Activated gamma-delta T cell treated with Interleukin-2 at 50 U/mL for 16 hours (primary cell): ENCODE data around the gene ATP6V1G3.
"Not testable (repeated sequence)": the region's sequence is repeated elsewhere in the genome, so short reads cannot be mapped to it uniquely, and the experiment has no call there.

Source experiments
- DNase-seq: peaks from one replicate; pipeline ENCODE4 v3.0.0-alpha.2; 2020

ATP6V1G3 gene

DNA sequence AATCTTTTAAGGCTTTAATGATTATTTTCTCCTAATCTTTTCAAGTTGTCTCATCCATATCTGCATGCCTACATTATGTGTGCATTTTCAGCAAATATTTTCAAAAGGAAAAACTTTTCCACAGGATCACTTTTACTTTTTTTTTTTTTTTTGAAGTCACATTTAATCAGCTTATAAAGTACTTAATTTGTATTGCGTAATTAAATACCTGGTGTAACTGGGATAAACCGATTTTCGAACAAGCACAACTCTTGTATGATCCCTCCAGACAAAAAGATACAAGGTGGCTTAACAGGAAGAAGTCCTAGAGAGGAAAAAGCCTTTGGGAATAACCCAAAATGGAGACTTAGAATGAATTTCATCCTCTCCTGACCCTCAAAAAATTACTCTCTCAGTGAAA, 1.3 kb upstream of the ATP6V1G3 start:
- no peak for DNase-seq

DNA sequence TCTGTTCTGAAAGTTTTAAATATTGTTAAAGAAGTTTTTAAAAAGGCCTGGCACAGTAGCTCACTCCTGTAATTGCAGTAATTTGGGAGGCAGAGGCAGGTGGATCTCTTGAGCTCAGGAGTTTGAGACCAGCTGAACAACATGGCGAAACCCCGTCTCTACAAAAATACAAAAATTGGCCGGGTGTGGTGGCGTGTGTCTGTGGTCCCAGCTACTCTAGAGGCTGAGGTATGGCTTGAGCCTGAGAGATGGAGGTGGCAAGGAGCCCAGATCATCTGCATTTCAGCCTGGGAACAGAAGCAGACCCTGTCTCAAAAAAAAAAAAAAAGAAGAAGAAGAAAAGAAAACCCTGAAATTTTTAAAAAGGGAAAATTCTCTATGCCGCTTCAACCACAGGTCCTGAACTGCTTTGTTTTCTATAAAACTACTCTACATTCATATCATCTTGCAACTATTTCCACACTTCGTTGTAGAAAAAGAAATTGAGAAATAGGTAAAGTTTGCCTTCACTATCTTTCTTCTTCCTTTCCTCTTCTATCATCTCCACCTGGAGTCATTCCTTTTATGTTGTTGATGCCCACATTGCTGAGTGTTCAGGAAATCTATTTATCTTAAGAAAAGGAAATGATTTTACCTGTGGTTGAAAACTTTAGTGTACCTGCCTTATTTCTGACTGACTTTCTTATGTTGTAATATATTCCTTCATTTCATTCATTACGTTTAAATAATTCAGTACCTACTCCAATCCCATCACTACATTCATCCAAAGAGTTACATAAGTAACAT, 1.7 kb downstream of the ATP6V1G3 start:
- DNase-seq: no peak

DNA sequence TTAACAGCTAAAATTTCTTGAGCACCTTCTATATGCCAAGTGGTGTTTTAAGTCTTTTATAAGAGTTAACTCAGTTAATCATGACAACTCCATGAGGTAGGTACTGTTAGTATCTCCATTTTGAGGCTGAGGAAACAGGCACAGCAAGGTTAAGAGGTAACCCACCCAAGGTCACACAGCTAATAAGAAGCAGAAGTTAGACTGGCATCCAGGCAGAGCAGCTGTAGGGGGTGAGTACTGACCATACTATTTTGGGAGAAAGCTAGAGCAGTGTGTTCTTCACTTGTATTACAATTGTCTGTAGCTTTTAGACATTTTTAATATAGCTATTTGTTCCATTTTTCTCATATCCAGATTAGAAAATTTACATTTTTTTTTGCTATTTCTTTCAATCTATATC, 4.8 kb downstream of the ATP6V1G3 start:
- no peak for DNase-seq

DNA sequence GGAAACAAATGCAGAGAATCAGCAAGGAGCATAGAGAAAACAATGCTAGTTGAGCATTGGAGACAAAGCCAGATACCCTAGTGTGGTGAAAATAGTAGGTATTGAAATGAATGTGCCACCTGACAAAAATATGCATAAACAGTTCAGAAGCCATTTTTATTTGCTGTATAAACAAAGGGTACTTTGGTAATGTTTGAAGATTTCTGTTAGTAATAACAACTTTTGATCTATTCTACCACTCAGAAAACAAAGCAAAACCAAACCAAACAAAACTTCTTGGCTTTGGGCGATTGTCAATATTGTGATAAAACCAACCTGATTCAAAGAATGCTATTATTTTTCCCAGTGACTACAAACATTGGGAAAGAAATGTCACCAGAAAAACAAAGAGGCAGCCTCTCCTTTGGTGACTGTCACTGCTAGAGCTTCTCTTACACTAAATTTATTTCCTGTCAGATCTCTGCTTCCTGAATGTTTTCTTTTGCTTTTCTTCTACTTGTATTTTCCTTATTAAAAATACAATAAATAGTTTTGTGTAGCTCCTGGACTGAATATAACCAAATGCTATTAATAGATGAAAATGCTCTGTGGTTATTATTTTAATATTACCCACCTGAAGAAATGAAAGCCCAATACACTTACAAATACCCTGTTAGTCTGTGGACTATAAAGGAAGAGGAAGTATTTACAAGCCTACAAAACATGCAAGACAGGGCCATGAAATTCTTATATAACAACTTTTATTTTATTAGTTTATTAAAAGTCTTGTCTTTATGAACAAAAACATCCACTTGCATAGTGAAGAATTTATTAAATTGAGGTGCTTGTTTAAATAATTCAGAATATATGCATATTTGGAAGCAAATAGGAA, 5.7 kb downstream of the ATP6V1G3 start:
- no peak for DNase-seq

DNA sequence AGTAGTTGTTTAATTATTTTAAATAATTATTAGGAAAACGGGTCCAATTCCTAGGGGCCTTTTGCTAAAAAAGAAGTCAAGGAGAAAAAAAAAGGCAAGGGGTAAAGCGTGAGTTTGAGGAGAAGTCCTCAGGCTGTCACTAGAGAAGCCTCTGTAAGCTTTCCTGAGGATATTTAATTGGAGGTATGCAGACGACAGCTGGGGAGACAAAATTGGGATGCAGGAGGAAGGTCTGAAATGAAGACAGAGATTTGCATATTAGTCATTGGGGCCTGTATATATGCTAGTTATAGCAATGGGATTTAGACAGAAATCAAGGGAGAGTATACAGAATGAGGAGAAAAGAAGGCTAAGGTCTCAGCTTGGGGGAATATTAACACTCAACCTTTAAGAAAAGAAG, 8.6 kb downstream of the ATP6V1G3 start:
- no peak for DNase-seq

DNA sequence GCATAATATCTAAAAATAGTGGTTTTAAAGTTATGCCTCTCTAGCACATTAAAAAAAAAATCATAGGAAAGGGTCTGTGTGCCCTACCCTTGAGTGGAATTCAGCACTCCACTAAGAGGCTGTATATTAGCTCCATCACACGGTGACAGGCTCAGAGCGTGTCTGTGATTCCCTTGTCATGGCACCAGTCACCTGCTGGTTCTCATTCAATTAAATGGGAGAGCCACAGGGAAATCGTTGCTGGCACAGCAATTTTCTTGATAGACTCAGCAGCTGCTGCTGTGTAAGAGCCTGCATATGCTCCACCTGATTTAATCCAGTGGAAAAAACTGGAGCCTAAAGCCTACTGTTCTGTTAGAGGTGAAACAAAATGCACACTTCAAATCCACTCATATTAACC, 9.5 kb downstream of the ATP6V1G3 start:
- no peak for DNase-seq

DNA sequence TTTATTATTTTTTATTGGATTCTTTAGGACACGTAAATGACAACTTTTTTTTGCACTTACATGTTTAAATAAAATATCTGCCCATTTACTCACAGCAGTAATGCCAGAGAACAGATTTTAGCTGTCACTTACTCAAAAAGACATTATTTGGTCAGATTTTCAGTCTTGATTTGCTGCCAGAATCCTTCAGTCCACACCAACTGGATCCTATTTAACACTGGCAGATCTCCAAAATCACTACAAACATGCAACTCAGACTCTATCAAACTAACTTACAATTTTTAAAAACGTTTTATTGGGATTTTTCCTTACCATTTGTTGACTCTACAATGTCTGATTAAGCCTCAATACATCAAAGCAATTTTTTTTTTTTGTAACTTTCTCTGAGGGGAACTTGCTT, 11.1 kb downstream of the ATP6V1G3 start:
- DNase-seq: no peak

DNA sequence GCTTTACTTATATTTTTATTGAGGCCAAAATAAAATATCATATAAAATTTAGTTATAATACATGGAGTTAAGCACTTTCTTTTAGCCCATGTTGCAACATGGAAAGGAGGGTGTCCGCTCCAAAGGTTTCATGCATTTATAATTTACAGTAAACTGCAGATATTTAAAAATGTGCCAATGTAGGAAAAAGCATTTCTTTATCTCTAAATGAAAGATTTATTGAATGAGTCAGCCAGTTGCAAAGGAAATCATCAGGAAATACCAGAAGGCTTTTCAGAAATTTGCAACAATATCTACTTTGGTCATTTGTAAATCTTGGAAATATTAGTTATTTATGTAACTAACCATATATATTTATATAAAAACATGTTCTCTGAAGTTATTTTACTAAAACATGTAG, 12.1 kb downstream of the ATP6V1G3 start:
- no peak for DNase-seq

DNA sequence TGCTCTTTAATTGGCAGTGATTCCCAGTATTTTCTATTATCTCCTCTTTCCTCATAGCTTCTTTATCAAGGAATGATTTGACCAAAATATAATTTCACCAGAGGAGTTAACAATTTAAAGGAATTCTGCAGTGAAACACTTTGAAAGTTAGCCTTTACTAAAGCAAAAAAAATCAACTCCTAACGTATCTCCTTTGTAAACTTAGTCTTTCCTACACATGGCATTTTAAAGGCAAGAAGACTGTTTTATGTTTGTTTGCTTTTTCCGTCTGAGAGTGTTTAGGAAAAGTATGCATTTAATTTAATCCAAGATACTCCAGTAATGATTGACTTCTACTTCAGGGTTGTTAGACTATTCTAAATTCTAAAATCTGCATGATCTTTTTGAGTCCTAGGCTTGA, 15.9 kb downstream of the ATP6V1G3 start:
- DNase-seq: no peak

DNA sequence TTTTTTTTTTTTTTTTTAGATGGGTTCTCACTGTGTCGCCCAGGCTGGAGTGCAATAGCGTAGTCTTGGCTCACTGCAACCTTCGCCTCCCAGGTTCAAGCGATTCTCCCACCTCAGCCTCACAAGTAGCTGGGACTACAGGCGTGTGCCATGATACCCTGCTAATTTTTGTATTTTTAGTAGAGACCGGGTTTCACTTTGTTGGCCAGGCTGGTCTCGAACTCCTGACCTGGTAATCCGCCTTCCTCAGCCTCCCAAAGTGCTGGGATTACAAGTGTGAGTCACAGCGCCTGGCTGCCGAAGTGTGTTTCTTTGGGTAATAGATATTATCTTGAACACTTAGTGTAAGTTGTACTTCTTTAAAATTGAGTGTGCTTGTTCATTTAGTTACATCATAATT, 16.4 kb downstream of the ATP6V1G3 start:
- not testable (repeated sequence) for DNase-seq

DNA sequence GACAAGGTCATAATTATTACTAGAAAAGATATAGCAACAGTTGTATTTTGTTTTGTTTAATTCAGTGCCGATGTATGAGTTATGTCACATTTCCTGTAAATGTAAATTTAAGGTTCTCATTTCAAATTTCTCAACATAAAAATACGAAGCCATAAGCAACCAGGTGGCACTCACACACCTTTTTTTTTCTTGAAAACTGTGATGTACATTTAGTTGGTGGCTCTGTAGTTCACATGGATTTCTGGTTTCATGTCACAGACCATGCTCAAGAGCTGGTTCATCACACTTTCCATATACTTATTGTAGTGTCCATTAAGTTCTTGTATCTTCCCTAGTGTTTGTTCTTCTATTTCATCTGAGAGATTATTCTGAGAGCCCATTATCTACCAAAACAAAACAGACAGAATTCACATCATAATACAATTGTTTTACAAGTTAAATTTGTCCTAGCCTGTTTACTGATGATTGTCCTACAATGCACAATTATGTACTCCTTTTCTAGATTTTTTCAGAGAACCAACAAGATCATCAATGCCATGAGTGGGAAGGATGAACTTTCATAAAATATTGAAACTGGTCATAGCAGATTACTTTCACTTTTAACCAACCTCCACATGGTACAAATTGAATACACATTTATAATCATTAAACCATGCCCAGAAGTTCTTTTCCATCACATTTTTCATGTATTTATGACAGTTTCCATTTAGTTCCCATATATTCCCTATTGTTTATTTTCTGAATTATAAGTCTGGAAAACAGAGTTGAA, 17.1 kb downstream of the ATP6V1G3 start:
- DNase-seq: no peak

DNA sequence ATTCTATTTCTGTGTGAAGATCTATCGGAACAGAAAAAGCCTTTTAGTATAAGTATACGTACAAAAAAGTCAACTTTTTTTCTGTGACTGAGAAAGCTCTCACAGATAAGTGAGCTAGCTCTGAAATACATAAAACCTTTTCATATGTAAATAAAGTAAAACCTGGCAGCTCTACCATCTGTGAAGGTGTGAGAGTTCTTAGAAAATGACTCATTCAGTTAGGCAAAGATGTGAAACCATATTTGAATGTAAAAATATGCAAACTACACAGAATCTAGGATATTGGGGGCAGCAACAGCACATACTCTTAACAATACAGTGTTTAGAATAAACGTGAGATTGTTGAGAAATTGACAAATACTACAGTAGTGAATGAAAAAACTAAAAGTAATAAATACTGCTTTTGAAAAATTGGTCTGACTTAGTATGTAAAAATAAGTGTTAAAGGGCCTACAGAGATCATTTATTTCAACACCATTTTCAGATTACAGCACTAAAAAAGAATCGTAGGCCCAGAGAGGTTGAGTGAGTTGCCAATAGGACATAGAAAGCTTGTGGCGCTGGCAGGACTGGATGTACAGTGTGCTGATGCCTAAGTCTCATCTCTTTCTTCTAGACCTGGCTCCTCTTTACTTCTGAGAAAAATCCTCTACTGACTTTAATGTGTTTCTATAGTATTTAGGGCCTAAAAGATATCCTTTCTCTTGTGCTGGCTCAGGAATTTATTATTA, 19.8 kb downstream of the ATP6V1G3 start:
- no peak for DNase-seq

DNA sequence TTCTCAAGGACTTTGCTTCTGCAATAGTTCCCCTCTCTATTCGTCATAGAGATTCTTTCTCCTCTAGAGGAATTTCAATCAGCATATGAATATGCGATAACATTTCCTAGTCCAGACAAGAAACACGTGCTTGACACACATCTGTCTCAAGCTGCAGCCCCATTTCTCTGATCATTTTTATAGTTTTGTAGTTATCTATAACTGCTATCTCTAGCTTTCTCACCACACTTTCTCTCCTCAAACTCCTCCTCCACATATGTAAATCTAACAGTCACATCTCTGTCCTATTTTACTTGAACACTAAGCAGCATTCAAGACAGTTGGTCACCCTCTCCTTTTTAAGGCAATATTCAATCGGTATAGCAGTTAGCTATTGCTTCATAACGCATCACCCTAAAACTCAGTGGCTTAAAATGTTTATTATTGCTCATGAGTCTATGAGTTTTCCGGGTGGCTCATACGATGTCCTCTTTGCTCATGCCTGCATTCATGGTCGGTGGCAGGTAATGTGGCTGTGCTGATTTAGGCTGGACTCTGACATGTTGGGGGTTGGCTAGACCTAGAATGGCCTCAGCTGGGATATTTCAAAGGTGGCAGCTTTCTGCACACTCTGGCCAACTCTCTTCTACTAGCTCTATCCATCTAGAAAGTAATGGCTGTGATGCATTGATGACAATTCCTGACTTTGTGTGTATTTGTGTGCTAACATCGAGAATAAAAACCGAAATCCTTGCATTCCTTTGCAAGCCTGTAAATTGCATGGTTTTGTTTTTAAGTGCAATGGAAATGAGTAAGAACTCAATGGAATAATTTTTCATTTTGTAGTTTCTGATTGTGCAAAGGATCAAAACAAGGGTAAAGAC, 20.6 kb downstream of the ATP6V1G3 start:
- DNase-seq: no peak

DNA sequence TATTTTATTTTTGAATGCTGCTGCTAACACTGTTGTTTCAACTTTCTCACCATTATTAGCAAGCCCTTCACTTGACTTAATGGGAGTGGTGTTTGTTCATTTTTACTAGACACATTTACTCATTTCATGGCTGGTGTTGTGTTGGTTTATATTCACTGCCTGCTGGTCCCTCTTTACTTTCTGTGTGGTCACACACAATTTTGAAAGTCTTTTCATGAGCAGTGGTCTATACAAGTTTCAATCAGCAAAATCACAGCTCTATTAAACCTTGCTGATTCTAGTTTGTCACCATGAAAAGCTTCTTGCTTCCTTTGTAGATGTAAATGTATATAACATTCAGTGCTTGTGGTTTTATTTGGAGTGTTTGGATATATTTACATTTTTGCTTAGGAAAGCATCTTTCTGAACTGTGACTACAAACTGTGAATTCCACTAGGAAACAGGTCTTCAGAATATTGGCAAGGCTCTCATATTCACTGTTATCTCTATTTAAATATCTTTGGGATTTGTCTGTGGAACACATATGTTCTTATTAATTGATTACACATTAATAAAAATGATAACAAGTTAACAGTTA, 22.8 kb downstream of the ATP6V1G3 start:
- DNase-seq: no peak

DNA sequence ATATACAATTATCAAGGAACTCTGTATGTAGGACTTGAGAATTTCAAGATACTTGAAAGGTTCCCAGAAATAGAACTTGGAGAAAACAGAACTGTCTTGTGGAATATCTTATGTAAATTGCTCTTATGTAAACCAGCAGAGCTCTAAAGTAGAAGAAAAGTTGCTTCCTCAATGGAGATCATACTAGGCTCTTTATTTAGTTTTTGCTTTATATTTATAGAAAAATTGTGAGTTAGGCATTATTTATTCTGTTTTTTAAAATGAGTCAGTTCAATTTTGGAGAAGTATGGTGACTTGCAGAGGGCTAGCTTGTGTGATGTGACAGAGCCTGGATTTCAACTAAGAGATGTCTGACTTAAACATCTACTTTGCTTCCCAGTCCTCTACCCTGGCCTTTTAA, 40.4 kb downstream of the ATP6V1G3 start:
- DNase-seq: no peak

DNA sequence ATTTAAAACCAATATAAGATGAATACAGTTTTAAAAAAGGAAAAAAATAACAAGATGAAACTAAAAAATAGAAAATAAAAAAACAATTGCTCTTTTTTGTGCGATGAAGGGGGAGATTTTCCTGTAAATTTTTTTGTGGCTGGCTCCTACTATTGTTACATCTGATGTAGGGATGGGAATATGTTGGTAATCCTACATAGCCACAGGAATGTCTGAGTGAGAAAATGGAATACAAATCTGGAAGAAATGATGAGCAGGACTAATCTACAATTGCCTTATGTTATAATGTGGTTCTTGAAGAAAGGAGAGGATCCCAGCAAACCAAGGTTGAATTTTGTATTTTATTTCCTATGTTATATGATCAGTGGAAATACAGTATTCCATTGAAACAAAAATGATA, 40.9 kb downstream of the ATP6V1G3 start:
- DNase-seq: no peak

DNA sequence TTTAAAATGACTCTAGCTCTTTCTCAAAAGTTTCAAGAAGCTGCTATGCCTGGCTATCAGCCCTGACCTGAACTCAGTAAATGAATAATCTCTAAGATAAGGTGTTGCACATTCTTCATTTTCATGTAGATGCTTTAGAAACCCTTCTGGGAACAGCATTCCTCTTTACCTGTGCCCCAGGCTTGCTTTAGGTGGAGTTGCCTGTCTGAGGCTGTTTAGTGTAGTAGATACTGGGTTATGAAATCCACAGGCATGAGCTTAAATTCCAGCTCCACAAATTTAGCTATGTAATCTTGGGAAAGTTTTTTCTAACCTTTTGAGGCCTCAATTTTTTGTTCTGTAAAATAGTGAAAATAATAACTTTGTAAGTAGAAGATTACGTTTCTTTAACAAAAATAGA, 41.6 kb downstream of the ATP6V1G3 start:
- DNase-seq: no peak

DNA sequence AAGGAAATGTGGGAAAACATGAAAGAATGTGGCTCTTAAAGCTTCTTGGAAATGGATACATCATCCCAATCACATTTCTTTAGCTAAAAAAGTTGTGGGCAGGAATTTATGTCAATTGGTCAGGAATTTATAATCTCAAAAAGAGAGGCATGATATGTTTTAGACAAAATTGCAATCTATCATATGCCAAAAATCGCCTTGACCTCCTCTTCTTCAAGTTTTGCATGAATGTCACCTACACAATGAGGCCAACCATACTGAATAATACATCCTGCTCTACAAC, 42.4 kb downstream of the ATP6V1G3 start:
- no peak for DNase-seq

DNA sequence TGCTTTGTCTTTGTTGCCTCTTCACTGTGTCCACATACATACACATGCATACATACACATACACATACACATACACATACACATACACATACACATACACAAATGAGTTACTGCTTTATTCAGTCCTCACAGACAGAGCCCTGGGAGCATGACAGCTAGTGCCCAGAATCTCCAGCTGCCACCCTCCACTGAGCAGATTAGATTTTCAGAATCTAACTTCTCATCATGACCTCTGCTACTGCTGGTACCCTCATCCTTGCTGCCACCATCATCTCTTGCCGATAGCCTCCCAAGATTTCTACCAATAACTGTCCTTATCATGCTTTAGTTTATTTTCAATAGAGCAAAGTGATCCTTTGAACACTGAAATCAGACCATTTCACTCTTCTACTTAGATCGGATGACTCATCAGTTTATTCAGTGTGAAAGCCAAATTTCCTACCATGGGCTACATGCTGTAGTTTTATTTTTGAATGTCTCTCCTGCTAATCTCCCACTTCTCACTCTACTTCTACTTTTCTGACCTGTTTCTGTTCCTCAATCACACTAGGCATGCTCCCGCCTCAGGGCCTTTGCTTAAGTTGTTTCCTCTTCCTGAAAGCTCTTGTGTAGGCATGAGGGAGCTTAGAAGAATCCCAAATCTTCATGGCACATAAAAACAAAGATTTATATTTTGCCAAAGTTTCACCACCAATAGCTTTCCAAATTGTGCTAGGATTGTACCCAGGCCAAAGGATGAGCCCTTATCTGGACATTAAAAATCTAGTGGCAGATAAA, 43.0 kb downstream of the ATP6V1G3 start:
- DNase-seq: no peak

DNA sequence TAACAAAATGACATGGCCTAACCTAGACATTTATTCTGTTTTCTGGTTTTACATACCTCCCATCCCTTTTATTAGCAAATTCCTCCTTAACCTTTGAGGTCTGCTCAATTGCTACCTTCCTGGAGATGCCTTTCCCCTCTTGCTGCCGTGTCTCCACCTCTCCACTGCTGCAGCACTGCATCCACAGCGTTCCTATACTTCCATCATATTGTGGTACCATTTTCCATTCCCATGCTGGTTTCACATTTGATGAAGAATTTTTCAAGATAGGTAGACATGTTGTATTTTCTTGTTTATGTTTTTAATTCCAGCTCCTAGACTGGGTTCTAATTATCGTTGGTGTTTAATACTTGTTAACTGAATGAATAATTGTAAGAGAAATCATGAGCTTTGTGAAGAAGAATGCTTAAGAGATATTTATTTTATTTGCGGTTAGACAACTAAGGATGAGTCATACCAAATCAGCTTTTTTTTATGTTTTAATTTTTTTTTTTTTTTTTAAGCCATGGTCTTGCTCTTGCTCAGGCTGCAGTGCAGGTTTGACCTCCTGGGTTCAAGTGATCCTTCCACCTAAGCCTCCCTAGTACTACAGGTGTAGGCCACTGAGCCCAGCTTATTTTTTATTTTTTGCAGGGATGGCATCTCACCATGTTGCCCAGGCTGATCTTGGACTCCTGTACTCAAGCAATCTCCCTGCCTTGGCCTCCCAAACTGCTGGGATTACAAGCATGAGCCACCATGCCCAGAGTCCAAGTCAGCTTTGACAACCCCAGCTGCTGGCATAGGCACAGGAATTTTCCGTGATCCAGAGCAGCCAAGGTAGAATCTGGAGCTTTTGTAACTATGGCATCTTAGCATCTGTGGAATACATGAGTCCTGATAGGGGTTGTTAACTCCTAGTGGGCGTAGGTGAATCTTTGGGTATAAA, 44.0 kb downstream of the ATP6V1G3 start:
- DNase-seq: no peak
